GM10266 (cell line): ENCODE measurements around the gene TIMM21.

Experiments used
- DNase-seq: peaks from one replicate; pipeline ENCODE4 v3.0.0; 2012; ENCODE audit errors: extremely low spot score
- CTCF ChIP-seq: IDR thresholded peaks from 2 replicates; pipeline ENCODE4 v1.5.1; 2012; ENCODE audit warnings: mild to moderate bottlenecking, low read depth; ENCODE audit not compliant: control insufficient read depth, insufficient read depth; ENCODE audit errors: missing control alignments

The TIMM21 gene

GRCh38 chr18:74175658-74176057 lies 27.3 kb downstream of the TIMM21 start:
- TF ChIP-seq CTCF: no peak
- DNase-seq: no peak

GRCh38 chr18:74178884-74179283 lies 30.6 kb downstream of the TIMM21 start:
- no peak for DNase-seq
- no peak for TF ChIP-seq CTCF

- no peak for DNase-seq
- no peak for TF ChIP-seq CTCF
Observed at GRCh38 chr18:74179623-74180199, 31.4 kb downstream of the TIMM21 start.

GRCh38 chr18:74182335-74182734 lies 34.0 kb downstream of the TIMM21 start:
- no peak for DNase-seq
- TF ChIP-seq CTCF: no peak

- DNase-seq: no peak
- TF ChIP-seq CTCF: no peak
Observed at GRCh38 chr18:74183130-74183529, 34.8 kb downstream of the TIMM21 start.

- no peak for TF ChIP-seq CTCF
- DNase-seq: no peak
Observed at GRCh38 chr18:74184875-74185274, 36.6 kb downstream of the TIMM21 start.

- TF ChIP-seq CTCF: no peak
Observed at GRCh38 chr18:74185860-74186259, 37.5 kb downstream of the TIMM21 start.

More at GRCh38 chr18:74185860-74186259, 37.5 kb downstream of the TIMM21 start:
- no peak for DNase-seq
